ENCODE data around the gene PRPF6. TPM values are rescaled to one million over a fixed set of nuclear protein-coding genes. Genes with fewer than 3 reads are reported as not detected.

The PRPF6 gene
- total and polyA plus RNA-seq, 2 experiments from 2014 or later, result 47.1 to 54.8 TPM

- no peaks in the 10 kb centered on the region for H3K9me3 ChIP-seq (ENCODE audit: low read depth)
- H3K27me3 ChIP-seq (replicated peaks; ENCODE audit: insufficient read depth), result peaks cover 31% of the 10 kb centered on the region
- no peak overlapping the region for H3K9ac ChIP-seq
- in situ Hi-C loops (cut with MboI), result no loop called here
- H3K4me1 ChIP-seq (ENCODE audit: insufficient read depth), result peaks cover 8% of the 10 kb centered on the region; the same call in 1 of the 2 replicates
- no peaks in the 10 kb centered on the region for H4K20me1 ChIP-seq (ENCODE audit: insufficient read depth)
- H3K9me2 ChIP-seq (ENCODE audit: insufficient read depth), result no peaks in the 10 kb centered on the region
- H3K79me2 ChIP-seq (ENCODE audit: insufficient read depth), result no peaks in the 10 kb centered on the region
- H3K36me3 ChIP-seq (ENCODE audit: low read depth), result no peaks in the 10 kb centered on the region
- H3K4me3 ChIP-seq, result peak overlapping the region; percentile 24; the same call in 1 of the 2 replicates
- DNase-seq, result no peak
- H2AFZ ChIP-seq, result peak overlapping the region; percentile 37; the same call in 1 of the 2 replicates
- 12 to 13% methylated on average over 36 to 43 of the region's 55 CpGs for WGBS, 2 experiments (ENCODE audit: low coverage in 1 of 2, low lambda C conversion rate in 2 of 2, missing lambda C conversion rate in 2 of 2)
- no peak overlapping the region for H3K4me2 ChIP-seq (ENCODE audit: unreplicated experiment)
- H3K27ac ChIP-seq, result no peak overlapping the region
- TF ChIP-seq EZH2 (IDR thresholded peaks at IDR 0.05; ENCODE audit: insufficient read depth, poor library complexity, severe bottlenecking) (peak; percentile 91), EZH2phosphoT487 (IDR thresholded peaks at IDR 0.05; ENCODE audit: insufficient read depth, low read depth) (no peak)
- peaks cover 6% of the 10 kb centered on the region for H3F3A ChIP-seq (ENCODE audit: insufficient read depth)
Observed at GRCh38 chr20:64042054-64042781, 61.3 kb downstream of the PRPF6 start.

DNA sequence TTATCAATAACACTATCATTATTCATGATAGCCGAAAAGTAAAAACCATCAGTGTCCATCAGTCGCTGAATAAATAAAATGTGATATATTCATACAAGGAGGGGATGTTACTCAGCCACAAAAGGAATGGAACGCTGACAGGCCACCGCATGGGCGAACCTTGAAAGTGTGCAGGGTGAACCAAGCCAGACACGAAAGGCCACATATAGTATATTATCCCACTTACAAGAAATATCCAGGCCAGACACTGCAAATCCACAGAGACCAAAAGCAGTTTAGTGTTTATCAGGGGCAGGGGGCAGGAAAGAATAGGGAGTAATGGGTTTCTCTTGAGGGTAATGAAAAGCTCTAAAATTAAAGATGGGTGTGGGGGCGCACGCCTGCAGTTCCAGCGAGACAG, 62.8 kb downstream of the PRPF6 start:
- no peaks in the 10 kb centered on the region for H4K20me1 ChIP-seq (ENCODE audit: insufficient read depth)

DNA sequence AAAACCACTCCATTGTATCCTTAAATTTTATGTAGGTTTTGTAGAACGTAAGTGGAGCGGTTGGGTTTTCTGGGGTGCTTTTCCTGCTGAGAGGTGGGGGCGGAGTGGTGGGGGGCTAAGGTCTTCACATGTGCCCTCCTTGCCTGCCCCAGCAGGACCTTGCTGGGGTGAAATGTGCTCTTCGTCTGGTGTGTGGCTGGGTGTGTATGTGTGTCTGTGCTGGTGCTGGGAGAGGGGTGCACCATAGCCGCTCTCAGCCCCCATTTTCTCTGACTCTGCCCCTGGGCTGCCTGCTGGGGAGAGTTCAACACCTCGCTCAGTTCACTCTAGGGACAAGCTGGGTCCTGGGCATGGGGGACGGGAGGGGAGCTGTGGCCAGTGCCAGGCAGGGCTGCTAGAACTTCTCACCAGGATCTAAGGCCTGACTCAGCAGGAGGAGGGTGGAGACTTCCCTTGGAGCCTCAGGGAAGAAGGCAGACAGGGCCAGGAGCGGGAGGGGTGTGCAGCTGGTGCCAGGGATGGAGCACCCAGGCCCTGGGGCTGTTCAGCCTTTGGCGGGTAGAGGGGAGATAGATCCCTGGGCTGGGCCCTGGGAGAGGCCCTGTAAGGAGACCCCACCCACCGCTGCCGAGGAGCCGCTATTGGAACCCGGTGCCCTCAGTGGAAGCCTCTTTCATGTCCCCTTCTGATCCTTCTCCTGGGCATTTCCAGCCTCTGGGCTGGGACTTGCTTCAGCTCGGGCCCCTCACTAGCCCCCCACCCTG, 63.7 kb downstream of the PRPF6 start:
- H3K4me1 ChIP-seq (ENCODE audit: insufficient read depth), result peaks cover 8% of the 10 kb centered on the region; the same call in 1 of the 2 replicates
- H3F3A ChIP-seq (ENCODE audit: insufficient read depth), result peaks cover 6% of the 10 kb centered on the region
- H2AFZ ChIP-seq, result no peak overlapping the region
- no peaks in the 10 kb centered on the region for H3K9me2 ChIP-seq (ENCODE audit: insufficient read depth)
- WGBS, 2 experiments (ENCODE audit: low coverage in 1 of 2, low lambda C conversion rate in 2 of 2, missing lambda C conversion rate in 2 of 2), result 38 to 43% methylated on average over 14 of the region's 14 CpGs
- H3K27me3 ChIP-seq (replicated peaks; ENCODE audit: insufficient read depth), result peaks cover 25% of the 10 kb centered on the region
- no peak overlapping the region for H3K27ac ChIP-seq
- no peaks in the 10 kb centered on the region for H3K79me2 ChIP-seq (ENCODE audit: insufficient read depth)
- no peaks in the 10 kb centered on the region for H3K9me3 ChIP-seq (ENCODE audit: low read depth)
- no peak for TF ChIP-seq EZH2phosphoT487 (IDR thresholded peaks at IDR 0.05; ENCODE audit: insufficient read depth, low read depth)
- TF ChIP-seq EZH2 (IDR thresholded peaks at IDR 0.05; ENCODE audit: insufficient read depth, poor library complexity, severe bottlenecking), result no peak
- in situ Hi-C loops (cut with MboI), result no loop called here
- H3K4me3 ChIP-seq, result no peak overlapping the region
- no peaks in the 10 kb centered on the region for H3K36me3 ChIP-seq (ENCODE audit: low read depth)
- H3K9ac ChIP-seq, result no peak overlapping the region
- H3K4me2 ChIP-seq (ENCODE audit: unreplicated experiment), result no peak overlapping the region
- no peaks in the 10 kb centered on the region for H4K20me1 ChIP-seq (ENCODE audit: insufficient read depth)
- DNase-seq, result peak; percentile 84

More for the DNA sequence above, 62.8 kb downstream of the PRPF6 start:
- no peaks in the 10 kb centered on the region for H3K36me3 ChIP-seq (ENCODE audit: low read depth)
- peaks cover 8% of the 10 kb centered on the region; the same call in 1 of the 2 replicates for H3K4me1 ChIP-seq (ENCODE audit: insufficient read depth)
- H3K4me2 ChIP-seq (ENCODE audit: unreplicated experiment), result no peak overlapping the region
- DNase-seq, result no peak
- H3K9me2 ChIP-seq (ENCODE audit: insufficient read depth), result no peaks in the 10 kb centered on the region
- H3K27ac ChIP-seq, result no peak overlapping the region
- H2AFZ ChIP-seq, result no peak overlapping the region
- H3K4me3 ChIP-seq, result no peak overlapping the region
- 84 to 87% methylated on average over 9 of the region's 9 CpGs for WGBS, 2 experiments (ENCODE audit: low coverage in 1 of 2, low lambda C conversion rate in 2 of 2, missing lambda C conversion rate in 2 of 2)
- no peaks in the 10 kb centered on the region for H3K79me2 ChIP-seq (ENCODE audit: insufficient read depth)
- peaks cover 6% of the 10 kb centered on the region for H3F3A ChIP-seq (ENCODE audit: insufficient read depth)
- TF ChIP-seq EZH2 (IDR thresholded peaks at IDR 0.05; ENCODE audit: insufficient read depth, poor library complexity, severe bottlenecking) (no peak), EZH2phosphoT487 (IDR thresholded peaks at IDR 0.05; ENCODE audit: insufficient read depth, low read depth) (no peak)
- H3K9ac ChIP-seq, result no peak overlapping the region
- no peaks in the 10 kb centered on the region for H3K9me3 ChIP-seq (ENCODE audit: low read depth)
- in situ Hi-C loops (cut with MboI), result no loop called here
- H3K27me3 ChIP-seq (replicated peaks; ENCODE audit: insufficient read depth), result peaks cover 31% of the 10 kb centered on the region

GRCh38 chr20:64045346-64046011, 64.5 kb downstream of the PRPF6 start:
- H3K9me3 ChIP-seq (ENCODE audit: low read depth), result no peaks in the 10 kb centered on the region
- peaks cover 18% of the 10 kb centered on the region for H3K27me3 ChIP-seq (replicated peaks; ENCODE audit: insufficient read depth)
- H3K4me1 ChIP-seq (ENCODE audit: insufficient read depth), result peaks cover 8% of the 10 kb centered on the region; the same call in 1 of the 2 replicates
- no peak overlapping the region for H3K4me2 ChIP-seq (ENCODE audit: unreplicated experiment)
- no peaks in the 10 kb centered on the region for H3K36me3 ChIP-seq (ENCODE audit: low read depth)
- no peaks in the 10 kb centered on the region for H4K20me1 ChIP-seq (ENCODE audit: insufficient read depth)
- no peak overlapping the region for H3K27ac ChIP-seq
- DNase-seq, result no peak
- 65 to 66% methylated on average over 8 to 10 of the region's 11 CpGs for WGBS, 2 experiments (ENCODE audit: low coverage in 1 of 2, low lambda C conversion rate in 2 of 2, missing lambda C conversion rate in 2 of 2)
- no peaks in the 10 kb centered on the region for H3K79me2 ChIP-seq (ENCODE audit: insufficient read depth)
- H3F3A ChIP-seq (ENCODE audit: insufficient read depth), result peaks cover 6% of the 10 kb centered on the region
- in situ Hi-C loops (cut with MboI), result no loop called here
- no peak overlapping the region for H2AFZ ChIP-seq
- H3K9me2 ChIP-seq (ENCODE audit: insufficient read depth), result no peaks in the 10 kb centered on the region
- TF ChIP-seq EZH2 (IDR thresholded peaks at IDR 0.05; ENCODE audit: insufficient read depth, poor library complexity, severe bottlenecking) (no peak), EZH2phosphoT487 (IDR thresholded peaks at IDR 0.05; ENCODE audit: insufficient read depth, low read depth) (no peak)
- H3K9ac ChIP-seq, result no peak overlapping the region
- no peak overlapping the region for H3K4me3 ChIP-seq
